ENCODE data around the gene ZNF287.
A peak's percentile ranks its signal among the peaks of the same experiment; 100 is the strongest.

Gene ZNF287

DNA sequence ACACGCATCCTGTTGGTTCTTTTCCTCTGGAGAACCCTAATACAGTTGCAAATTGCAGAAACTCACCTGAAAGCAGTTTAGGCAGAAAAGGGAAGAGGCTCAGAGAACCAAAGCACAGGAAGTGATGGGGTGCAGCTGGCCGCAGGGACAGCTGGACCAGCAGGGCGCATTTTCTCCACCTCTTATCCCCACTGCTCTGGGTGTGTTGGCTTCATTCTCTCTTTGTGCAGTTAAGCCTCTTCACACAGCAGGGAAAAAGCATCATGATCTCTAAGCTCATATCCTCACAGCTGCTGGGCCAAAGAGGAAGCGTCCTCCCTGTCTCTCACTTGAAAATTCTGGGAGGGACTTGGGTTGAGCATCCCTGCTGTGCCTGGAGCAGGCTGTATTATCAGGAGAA lies 57.0 kb downstream of the ZNF287 start:
- H3K27me3 ChIP-seq (ENCODE audit: insufficient read depth, low read depth, severe bottlenecking), result no peaks in the 10 kb centered on the region
- H3K4me3 ChIP-seq (ENCODE audit: low read depth, low read length), result no peak overlapping the region
- peak; percentile 60 for DNase-seq
- H3K9me3 ChIP-seq (ENCODE audit: severe bottlenecking), result no peaks in the 10 kb centered on the region
- TF ChIP-seq, protein P1, sequence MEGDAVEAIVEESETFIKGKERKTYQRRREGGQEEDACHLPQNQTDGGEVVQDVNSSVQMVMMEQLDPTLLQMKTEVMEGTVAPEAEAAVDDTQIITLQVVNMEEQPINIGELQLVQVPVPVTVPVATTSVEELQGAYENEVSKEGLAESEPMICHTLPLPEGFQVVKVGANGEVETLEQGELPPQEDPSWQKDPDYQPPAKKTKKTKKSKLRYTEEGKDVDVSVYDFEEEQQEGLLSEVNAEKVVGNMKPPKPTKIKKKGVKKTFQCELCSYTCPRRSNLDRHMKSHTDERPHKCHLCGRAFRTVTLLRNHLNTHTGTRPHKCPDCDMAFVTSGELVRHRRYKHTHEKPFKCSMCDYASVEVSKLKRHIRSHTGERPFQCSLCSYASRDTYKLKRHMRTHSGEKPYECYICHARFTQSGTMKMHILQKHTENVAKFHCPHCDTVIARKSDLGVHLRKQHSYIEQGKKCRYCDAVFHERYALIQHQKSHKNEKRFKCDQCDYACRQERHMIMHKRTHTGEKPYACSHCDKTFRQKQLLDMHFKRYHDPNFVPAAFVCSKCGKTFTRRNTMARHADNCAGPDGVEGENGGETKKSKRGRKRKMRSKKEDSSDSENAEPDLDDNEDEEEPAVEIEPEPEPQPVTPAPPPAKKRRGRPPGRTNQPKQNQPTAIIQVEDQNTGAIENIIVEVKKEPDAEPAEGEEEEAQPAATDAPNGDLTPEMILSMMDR (IDR thresholded peaks at IDR 0.05; ENCODE audit: low read depth, low read length), result no peak
- no peaks in the 10 kb centered on the region for H3K36me3 ChIP-seq
- H3K27ac ChIP-seq, result no peak overlapping the region

DNA sequence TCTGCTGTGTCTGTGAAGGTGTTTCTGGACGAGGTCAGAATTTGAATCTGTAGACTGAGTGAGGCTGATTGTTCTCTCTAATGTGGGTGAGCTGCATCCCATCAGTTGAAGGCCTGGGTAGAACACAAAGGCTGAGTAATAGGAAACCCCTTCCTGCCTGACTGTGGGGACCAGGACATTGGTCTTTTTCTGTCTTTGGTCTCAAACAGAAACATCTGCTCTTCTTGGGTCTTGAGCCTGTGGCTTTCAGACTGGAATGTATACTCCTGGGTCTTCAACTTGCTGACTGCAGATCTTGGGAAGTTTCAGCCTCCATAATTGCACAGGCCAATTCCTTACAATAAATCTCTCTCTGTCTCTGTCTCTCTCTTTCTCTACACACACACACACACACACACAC lies 57.4 kb downstream of the ZNF287 start:
- no peaks in the 10 kb centered on the region for H3K9me3 ChIP-seq (ENCODE audit: severe bottlenecking)
- TF ChIP-seq, protein P1 (IDR thresholded peaks at IDR 0.05; ENCODE audit: low read depth, low read length), result no peak
- no peak for DNase-seq
- no peaks in the 10 kb centered on the region for H3K36me3 ChIP-seq
- H3K27me3 ChIP-seq (ENCODE audit: insufficient read depth, low read depth, severe bottlenecking), result no peaks in the 10 kb centered on the region
- no peak overlapping the region for H3K4me3 ChIP-seq (ENCODE audit: low read depth, low read length)
- H3K27ac ChIP-seq, result no peak overlapping the region

DNA sequence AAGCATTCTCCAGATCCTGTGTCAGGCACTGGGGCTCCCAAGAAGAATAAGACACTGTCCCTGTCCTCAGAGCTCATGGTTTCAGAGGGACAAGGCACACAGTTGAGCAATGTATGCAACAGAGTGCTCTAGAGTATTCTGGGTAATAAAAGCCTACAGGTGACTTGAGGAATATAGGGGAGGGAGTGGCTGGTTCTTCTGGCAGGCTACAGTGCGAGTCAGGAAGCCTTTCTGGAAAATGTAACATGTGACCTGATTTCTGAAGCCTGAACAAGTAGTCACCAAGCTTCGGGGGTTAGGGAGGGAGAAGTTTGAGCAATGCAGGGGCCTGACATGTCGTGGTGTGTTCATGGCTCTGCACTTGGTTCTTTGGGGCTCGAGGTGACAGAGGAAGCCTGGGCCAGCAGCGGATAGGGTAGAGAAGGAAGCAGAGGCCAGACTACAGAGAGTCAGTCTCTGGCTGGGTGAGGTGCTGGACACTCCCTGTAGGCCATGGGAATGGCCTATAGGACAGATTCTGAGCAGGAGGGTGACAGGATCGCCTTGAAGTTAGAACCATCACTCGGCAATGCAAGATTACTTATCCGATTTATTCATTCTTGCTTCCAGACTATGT lies 61.0 kb downstream of the ZNF287 start:
- Histone ChIP-seq H3K27ac (no peak overlapping the region), H3K9me3 (ENCODE audit: severe bottlenecking) (no peaks in the 10 kb centered on the region), H3K36me3 (no peaks in the 10 kb centered on the region), H3K27me3 (ENCODE audit: insufficient read depth, low read depth, severe bottlenecking) (no peaks in the 10 kb centered on the region), H3K4me3 (ENCODE audit: low read depth, low read length) (no peak overlapping the region)
- no peak for DNase-seq
- TF ChIP-seq, protein P1 (IDR thresholded peaks at IDR 0.05; ENCODE audit: low read depth, low read length), result no peak

DNA sequence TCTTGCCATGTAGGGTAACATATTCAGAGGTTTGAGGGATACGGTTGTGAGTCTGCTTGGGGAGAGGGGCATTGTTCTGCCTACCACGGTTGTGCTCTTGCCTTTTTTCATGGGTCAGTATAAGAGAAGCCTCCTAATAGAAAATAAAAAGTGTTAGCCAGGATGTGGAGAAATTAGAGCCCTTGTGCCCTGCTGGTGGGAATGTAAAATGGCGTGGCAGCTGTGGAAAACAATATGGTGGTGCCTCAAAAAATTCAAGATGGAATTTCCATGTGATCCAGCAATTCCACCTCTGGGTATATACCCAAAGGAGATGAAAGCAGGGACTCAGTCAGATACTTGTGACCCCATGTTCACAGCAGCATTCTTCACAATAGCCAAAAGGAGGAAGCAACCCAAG lies 62.8 kb downstream of the ZNF287 start:
- Histone ChIP-seq H3K9me3 (ENCODE audit: severe bottlenecking) (no peaks in the 10 kb centered on the region), H3K36me3 (no peaks in the 10 kb centered on the region), H3K4me3 (ENCODE audit: low read depth, low read length) (no peak overlapping the region), H3K27me3 (ENCODE audit: insufficient read depth, low read depth, severe bottlenecking) (no peaks in the 10 kb centered on the region), H3K27ac (no peak overlapping the region)
- DNase-seq, result no peak
- TF ChIP-seq, protein P1 (IDR thresholded peaks at IDR 0.05; ENCODE audit: low read depth, low read length), result no peak

DNA sequence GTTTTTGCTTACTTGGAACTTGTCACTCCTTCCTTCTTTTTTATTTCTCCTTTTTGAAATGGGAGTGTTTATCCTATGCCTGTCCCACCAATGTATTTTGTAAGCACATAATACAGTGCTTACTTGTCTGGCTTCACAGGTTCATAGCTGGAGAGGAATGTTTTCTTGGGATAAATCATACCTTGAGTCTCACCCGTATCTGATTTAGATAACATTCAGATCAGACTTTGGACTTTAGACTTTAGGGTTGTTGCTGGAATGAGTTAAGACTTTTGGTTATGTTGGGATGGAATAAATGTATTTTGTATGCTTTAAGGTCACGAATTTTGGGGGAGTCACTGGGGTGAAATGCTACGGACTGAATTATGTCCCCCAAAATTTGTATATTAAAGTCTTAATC lies 64.0 kb downstream of the ZNF287 start:
- Histone ChIP-seq H3K27me3 (ENCODE audit: insufficient read depth, low read depth, severe bottlenecking) (no peaks in the 10 kb centered on the region), H3K27ac (no peak overlapping the region), H3K36me3 (no peaks in the 10 kb centered on the region), H3K9me3 (ENCODE audit: severe bottlenecking) (no peaks in the 10 kb centered on the region), H3K4me3 (ENCODE audit: low read depth, low read length) (no peak overlapping the region)
- no peak for DNase-seq
- TF ChIP-seq, protein P1 (IDR thresholded peaks at IDR 0.05; ENCODE audit: low read depth, low read length), result no peak

Measured in WERI-Rb-1 (cell line).